WTC11 (cell line): ENCODE data around the gene TPTE2. TPM values are rescaled to one million over a fixed set of nuclear protein-coding genes. Genes with fewer than 3 reads are reported as not detected.
"Not testable (repeated sequence)": the region's sequence is repeated elsewhere in the genome, so short reads cannot be mapped to it uniquely, and the experiment has no call there.

Experiments used
- ATAC-seq: fragments of 200-7000 bp; cut with Tn5 transposase; 2 replicates; pipeline ENCODE4 v1.10.0; 2021; ENCODE audit warnings: mild to moderate bottlenecking, moderate library complexity
- CTCF ChIA-PET: fragments of 300-600 bp; sonication (Branson Sonifier 250); formaldehyde crosslinking; loops from one replicate; lab custom pipeline; 2021; ENCODE audit warnings: antibody characterized with exemption; lab: Charles Lee
- POLR2A ChIA-PET: fragments of 350-600 bp; sonication (Branson Sonifier 250); formaldehyde crosslinking; loops from one replicate; lab custom pipeline; 2021; ENCODE audit warnings: antibody characterized with exemption; lab: Charles Lee
- DNase-seq: peaks from one replicate; pipeline ENCODE4 v3.0.0; 2021; ENCODE audit warnings: low spot score
- H3K27ac Mint-ChIP-seq: 2 replicates; pipeline ENCODE4 v1.8.0; 2021; ENCODE audit warnings: mixed read lengths
- H3K27me3 Mint-ChIP-seq: 2 replicates; pipeline ENCODE4 v1.8.0; 2021; ENCODE audit warnings: low read depth, mild to moderate bottlenecking, moderate library complexity, mixed read lengths
- H3K36me3 Mint-ChIP-seq: 2 replicates; pipeline ENCODE4 v1.8.0; 2021; ENCODE audit warnings: mixed read lengths
- H3K4me1 Mint-ChIP-seq: 2 replicates; pipeline ENCODE4 v1.8.0; 2022; ENCODE audit warnings: mixed read lengths
- H3K4me3 Mint-ChIP-seq: 2 replicates; pipeline ENCODE4 v1.8.0; 2021; ENCODE audit warnings: mild to moderate bottlenecking, moderate library complexity, mixed read lengths
- H3K9me3 Mint-ChIP-seq: 2 replicates; pipeline ENCODE4 v1.8.0; 2021; ENCODE audit warnings: mixed read lengths
- AFF4 ChIP-seq: sonication (generic); formaldehyde crosslinking; IDR thresholded peaks from 2 replicates; pipeline ENCODE4 v1.8.1; 2023; ENCODE audit warnings: mild to moderate bottlenecking, missing genetic modification reagents, borderline replicate concordance
- MLX ChIP-seq: sonication (generic); formaldehyde crosslinking; IDR thresholded peaks from 2 replicates; pipeline ENCODE4 v1.8.1; 2023; ENCODE audit warnings: mild to moderate bottlenecking, missing genetic modification reagents, moderate library complexity
- MYBL2 ChIP-seq: sonication (generic); formaldehyde crosslinking; IDR thresholded peaks from 2 replicates; pipeline ENCODE4 v1.8.1; 2023; ENCODE audit warnings: mild to moderate bottlenecking, moderate library complexity, missing genetic modification reagents
- PREB ChIP-seq: sonication (generic); formaldehyde crosslinking; IDR thresholded peaks from 2 replicates; pipeline ENCODE4 v1.8.1; 2022; ENCODE audit warnings: mild to moderate bottlenecking, missing genetic modification reagents, moderate library complexity, borderline replicate concordance
- TEAD1 ChIP-seq: sonication (generic); formaldehyde crosslinking; IDR thresholded peaks from 2 replicates; pipeline ENCODE4 v1.8.0; 2022; ENCODE audit warnings: mild to moderate bottlenecking, missing genetic modification reagents
- ZNF219 ChIP-seq: sonication (generic); formaldehyde crosslinking; IDR thresholded peaks from 2 replicates; pipeline ENCODE4 v1.8.0; 2023; ENCODE audit warnings: missing genetic modification reagents, mild to moderate bottlenecking, borderline replicate concordance
- ZNF263 ChIP-seq: sonication (generic); formaldehyde crosslinking; IDR thresholded peaks from 2 replicates; pipeline ENCODE4 v1.8.1; 2022; ENCODE audit warnings: low read depth, mild to moderate bottlenecking, moderate library complexity, missing genetic modification reagents
- total RNA-seq: library from RNA; stranded (reverse); gene quantifications from 3 replicates; pipeline ENCODE4 v1.2.3, GENCODE V29; 2021
- TF ChIP-seq, protein P1 (sequence below): sonication (generic); formaldehyde crosslinking; conservative IDR thresholded peaks from 2 replicates; pipeline ENCODE4 v1.8.1; 2022; ENCODE audit warnings: mild to moderate bottlenecking, missing genetic modification reagents
- TF ChIP-seq, protein P2 (sequence below): fragments of 250-450 bp; sonication (Bioruptor Pico); IDR thresholded peaks from 2 replicates; pipeline ENCODE4 v1.9.0; 2021; ENCODE audit warnings: mild to moderate bottlenecking

TPTE2 gene
- total RNA-seq, 1 experiment from 2014 or later, result not detected

DNA sequence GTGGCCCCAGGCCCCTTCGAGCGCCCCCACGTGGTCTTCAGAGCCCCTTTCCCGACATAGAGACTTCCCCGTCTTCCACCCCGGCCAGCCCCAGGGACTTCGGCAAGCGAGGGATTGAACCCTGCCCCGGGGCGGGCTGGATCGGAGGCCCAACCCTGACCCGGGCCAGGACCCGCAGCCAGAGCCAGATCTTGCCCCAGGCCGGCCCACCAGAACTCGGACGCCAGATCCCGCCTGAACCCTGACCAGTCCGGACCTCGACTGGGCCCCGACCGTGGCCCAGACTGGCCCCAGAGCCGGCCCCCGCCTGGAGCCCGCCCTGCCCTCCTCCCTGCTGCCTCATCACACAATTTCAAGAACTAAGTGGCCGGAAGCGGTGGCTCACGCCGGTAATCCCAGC is 253 bp upstream of the TPTE2 start:
- Mint-ChIP-seq H3K9me3 (peaks cover 21% of the 10 kb centered on the region), H3K27me3 (no peaks in the 10 kb centered on the region), H3K4me3 (no peak overlapping the region), H3K36me3 (peaks cover 15% of the 10 kb centered on the region), H3K4me1 (no peaks in the 10 kb centered on the region), H3K27ac (no peak overlapping the region)
- TF ChIP-seq TEAD1 (no peak), ZNF219 (CRISPR knock-in tag) (no peak), ZNF263 (CRISPR knock-in tag) (no peak), MLX (CRISPR knock-in tag) (no peak), AFF4 (no peak), PREB (CRISPR knock-in tag) (no peak), MYBL2 (CRISPR knock-in tag) (no peak)
- TF ChIP-seq, protein P1, sequence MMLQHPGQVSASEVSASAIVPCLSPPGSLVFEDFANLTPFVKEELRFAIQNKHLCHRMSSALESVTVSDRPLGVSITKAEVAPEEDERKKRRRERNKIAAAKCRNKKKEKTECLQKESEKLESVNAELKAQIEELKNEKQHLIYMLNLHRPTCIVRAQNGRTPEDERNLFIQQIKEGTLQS (CRISPR knock-in tag), result no peak
- TF ChIP-seq, protein P2, sequence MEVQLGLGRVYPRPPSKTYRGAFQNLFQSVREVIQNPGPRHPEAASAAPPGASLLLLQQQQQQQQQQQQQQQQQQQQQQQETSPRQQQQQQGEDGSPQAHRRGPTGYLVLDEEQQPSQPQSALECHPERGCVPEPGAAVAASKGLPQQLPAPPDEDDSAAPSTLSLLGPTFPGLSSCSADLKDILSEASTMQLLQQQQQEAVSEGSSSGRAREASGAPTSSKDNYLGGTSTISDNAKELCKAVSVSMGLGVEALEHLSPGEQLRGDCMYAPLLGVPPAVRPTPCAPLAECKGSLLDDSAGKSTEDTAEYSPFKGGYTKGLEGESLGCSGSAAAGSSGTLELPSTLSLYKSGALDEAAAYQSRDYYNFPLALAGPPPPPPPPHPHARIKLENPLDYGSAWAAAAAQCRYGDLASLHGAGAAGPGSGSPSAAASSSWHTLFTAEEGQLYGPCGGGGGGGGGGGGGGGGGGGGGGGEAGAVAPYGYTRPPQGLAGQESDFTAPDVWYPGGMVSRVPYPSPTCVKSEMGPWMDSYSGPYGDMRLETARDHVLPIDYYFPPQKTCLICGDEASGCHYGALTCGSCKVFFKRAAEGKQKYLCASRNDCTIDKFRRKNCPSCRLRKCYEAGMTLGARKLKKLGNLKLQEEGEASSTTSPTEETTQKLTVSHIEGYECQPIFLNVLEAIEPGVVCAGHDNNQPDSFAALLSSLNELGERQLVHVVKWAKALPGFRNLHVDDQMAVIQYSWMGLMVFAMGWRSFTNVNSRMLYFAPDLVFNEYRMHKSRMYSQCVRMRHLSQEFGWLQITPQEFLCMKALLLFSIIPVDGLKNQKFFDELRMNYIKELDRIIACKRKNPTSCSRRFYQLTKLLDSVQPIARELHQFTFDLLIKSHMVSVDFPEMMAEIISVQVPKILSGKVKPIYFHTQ, result no peak
- ChIA-PET CTCF (no interaction called here), POLR2A (no interaction called here)
- no peak for DNase-seq
- ATAC-seq, result no peak

DNA sequence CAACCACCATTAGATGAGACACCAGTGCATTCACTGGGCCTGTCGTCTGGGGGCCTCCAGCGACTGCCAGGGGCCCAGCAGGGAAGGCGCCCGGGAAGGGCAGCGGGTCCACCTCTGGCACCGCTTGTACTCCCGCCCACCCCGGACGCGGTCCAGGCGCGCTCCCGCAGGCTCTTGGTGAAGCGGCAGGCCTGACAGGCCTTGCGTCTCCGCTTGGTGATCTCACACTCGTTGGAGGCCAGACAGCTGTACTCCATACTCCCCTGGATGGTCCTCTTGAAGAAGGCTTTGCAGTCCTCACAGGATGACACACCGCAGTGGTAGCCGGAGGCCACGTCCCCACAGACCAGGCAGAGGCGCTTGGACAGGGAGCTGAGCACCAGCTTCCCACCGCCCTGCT is 660 bp downstream of the TPTE2 start:
- CTCF ChIA-PET, POLR2A ChIA-PET, H3K4me1 Mint-ChIP-seq, DNase-seq, ATAC-seq, H3K27ac Mint-ChIP-seq, H3K4me3 Mint-ChIP-seq, H3K27me3 Mint-ChIP-seq: not testable (repeated sequence)
- Mint-ChIP-seq H3K36me3 (peaks cover 16% of the 10 kb centered on the region), H3K9me3 (peaks cover 26% of the 10 kb centered on the region)

GRCh38 chr13:19559739-19560138 is 1.6 kb downstream of the TPTE2 start:
- POLR2A ChIA-PET, CTCF ChIA-PET, H3K4me3 Mint-ChIP-seq, ATAC-seq, DNase-seq, H3K27ac Mint-ChIP-seq, H3K4me1 Mint-ChIP-seq, H3K27me3 Mint-ChIP-seq: not testable (repeated sequence)
- peaks cover 22% of the 10 kb centered on the region for H3K36me3 Mint-ChIP-seq
- peaks cover 33% of the 10 kb centered on the region for H3K9me3 Mint-ChIP-seq

DNA sequence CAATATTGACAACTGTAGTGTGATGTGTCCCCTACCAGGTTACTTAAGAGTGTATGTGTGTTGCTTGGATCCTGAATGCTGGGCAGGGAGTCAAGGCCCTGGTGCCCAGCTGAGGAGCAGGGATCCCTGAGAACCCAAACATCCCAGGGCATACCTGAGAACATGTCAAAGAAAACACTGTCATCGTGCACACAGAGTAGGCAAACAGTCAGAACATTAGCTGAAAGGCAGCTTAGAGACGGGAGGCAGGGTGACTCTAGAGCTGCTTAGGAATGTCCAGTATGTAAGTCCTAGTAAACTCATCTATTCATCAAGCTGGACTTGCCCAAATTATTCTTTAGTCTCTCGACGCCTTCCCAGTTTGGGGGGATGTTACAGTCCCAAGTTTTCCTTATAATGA is 4.0 kb downstream of the TPTE2 start:
- H3K4me3 Mint-ChIP-seq, CTCF ChIA-PET, H3K27me3 Mint-ChIP-seq, H3K4me1 Mint-ChIP-seq, POLR2A ChIA-PET, H3K27ac Mint-ChIP-seq, DNase-seq, ATAC-seq: not testable (repeated sequence)
- Mint-ChIP-seq H3K36me3 (peaks cover 26% of the 10 kb centered on the region), H3K9me3 (peaks cover 42% of the 10 kb centered on the region)

- DNase-seq, H3K4me3 Mint-ChIP-seq, CTCF ChIA-PET, ATAC-seq, H3K4me1 Mint-ChIP-seq, H3K27ac Mint-ChIP-seq, H3K27me3 Mint-ChIP-seq, POLR2A ChIA-PET: not testable (repeated sequence)
- peaks cover 44% of the 10 kb centered on the region for H3K9me3 Mint-ChIP-seq
- peaks cover 22% of the 10 kb centered on the region for H3K36me3 Mint-ChIP-seq
These were observed 12.1 kb downstream of the TPTE2 start for GRCh38 chr13:19549245-19549644.

GRCh38 chr13:19525634-19526033 is 35.7 kb downstream of the TPTE2 start:
- H3K27me3 Mint-ChIP-seq, DNase-seq, ATAC-seq, POLR2A ChIA-PET, H3K27ac Mint-ChIP-seq, CTCF ChIA-PET, H3K4me3 Mint-ChIP-seq, H3K4me1 Mint-ChIP-seq: not testable (repeated sequence)
- peaks cover 64% of the 10 kb centered on the region for H3K9me3 Mint-ChIP-seq
- peaks cover 47% of the 10 kb centered on the region for H3K36me3 Mint-ChIP-seq
